Measurements from ENCODE around the gene DLGAP1. TPM values are rescaled to one million over a fixed set of nuclear protein-coding genes. Genes with fewer than 3 reads are reported as not detected.

The DLGAP1 gene
- total and polyA plus RNA-seq, 2 donors, result 0.24 to 0.41 TPM

- no peak for DNase-seq (ENCODE audit: low read depth in 6 of 9, low spot score in 9 of 9)
- Histone ChIP-seq H3K27me3 (ENCODE audit: control insufficient read depth in 2 of 2, insufficient read depth in 1 of 2, low read length in 1 of 2) (peaks cover 3 to 15% of the 10 kb centered on the region in 2 donors), H3K4me3 (ENCODE audit: low read length in 2 of 2) (no peak overlapping the region), H3K27ac (ENCODE audit: low read depth in 1 of 2, low read length in 1 of 2) (no peak overlapping the region), H3K36me3 (ENCODE audit: control insufficient read depth in 2 of 2, insufficient read depth in 2 of 2, low read length in 1 of 2) (no peaks in the 10 kb centered on the region), H3K4me1 (ENCODE audit: control insufficient read depth in 2 of 2, insufficient read depth in 2 of 2, low read length in 2 of 2) (peaks cover 0 to under 1% of the 10 kb centered on the region in 2 donors), H3K9me3 (ENCODE audit: control insufficient read depth in 2 of 2, insufficient read depth in 1 of 2, low read length in 1 of 2) (no peaks in the 10 kb centered on the region)
- WGBS, result 97% methylated on average over 4 of the region's 4 CpGs
Measured at GRCh38 chr18:3494245-3494526, 960.9 kb downstream of the DLGAP1 start.

- H3K27ac ChIP-seq (ENCODE audit: low read depth in 1 of 2, low read length in 1 of 2), result no peak overlapping the region
- 62% methylated on average over 9 of the region's 9 CpGs for WGBS
- no peaks in the 10 kb centered on the region for H3K4me1 ChIP-seq (ENCODE audit: control insufficient read depth in 2 of 2, insufficient read depth in 2 of 2, low read length in 2 of 2)
Measured at GRCh38 chr18:3493501-3494244, 961.4 kb downstream of the DLGAP1 start.

GRCh38 chr18:3492721-3493120 lies 962.4 kb downstream of the DLGAP1 start:
- no peak for DNase-seq (ENCODE audit: low read depth in 6 of 9, low spot score in 9 of 9)
- Histone ChIP-seq H3K4me3 (ENCODE audit: low read length in 2 of 2) (no peak overlapping the region), H3K4me1 (ENCODE audit: control insufficient read depth in 2 of 2, insufficient read depth in 2 of 2, low read length in 2 of 2) (no peaks in the 10 kb centered on the region), H3K36me3 (ENCODE audit: control insufficient read depth in 2 of 2, insufficient read depth in 2 of 2, low read length in 1 of 2) (no peaks in the 10 kb centered on the region), H3K27ac (ENCODE audit: low read depth in 1 of 2, low read length in 1 of 2) (no peak overlapping the region), H3K27me3 (ENCODE audit: control insufficient read depth in 2 of 2, insufficient read depth in 1 of 2, low read length in 1 of 2) (peaks cover 0 to 1% of the 10 kb centered on the region in 2 donors), H3K9me3 (ENCODE audit: control insufficient read depth in 2 of 2, insufficient read depth in 1 of 2, low read length in 1 of 2) (no peaks in the 10 kb centered on the region)
- 98% methylated on average over 2 of the region's 2 CpGs for WGBS

More at GRCh38 chr18:3493501-3494244, 961.4 kb downstream of the DLGAP1 start:
- no peak for DNase-seq (ENCODE audit: low read depth in 6 of 9, low spot score in 9 of 9)
- H3K4me3 ChIP-seq (ENCODE audit: low read length in 2 of 2), result no peak overlapping the region
- H3K27me3 ChIP-seq (ENCODE audit: control insufficient read depth in 2 of 2, insufficient read depth in 1 of 2, low read length in 1 of 2), result peaks cover 0 to 10% of the 10 kb centered on the region in 2 donors
- no peaks in the 10 kb centered on the region for H3K9me3 ChIP-seq (ENCODE audit: control insufficient read depth in 2 of 2, insufficient read depth in 1 of 2, low read length in 1 of 2)
- H3K36me3 ChIP-seq (ENCODE audit: control insufficient read depth in 2 of 2, insufficient read depth in 2 of 2, low read length in 1 of 2), result no peaks in the 10 kb centered on the region

- Histone ChIP-seq H3K27ac (ENCODE audit: low read depth in 1 of 2, low read length in 1 of 2) (no peak overlapping the region), H3K4me1 (ENCODE audit: control insufficient read depth in 2 of 2, insufficient read depth in 2 of 2, low read length in 2 of 2) (no peaks in the 10 kb centered on the region), H3K36me3 (ENCODE audit: control insufficient read depth in 2 of 2, insufficient read depth in 2 of 2, low read length in 1 of 2) (no peaks in the 10 kb centered on the region), H3K4me3 (ENCODE audit: low read length in 2 of 2) (no peak overlapping the region), H3K27me3 (ENCODE audit: control insufficient read depth in 2 of 2, insufficient read depth in 1 of 2, low read length in 1 of 2) (no peaks in the 10 kb centered on the region), H3K9me3 (ENCODE audit: control insufficient read depth in 2 of 2, insufficient read depth in 1 of 2, low read length in 1 of 2) (no peaks in the 10 kb centered on the region)
- 0% methylated on average over 1 of the region's 1 CpG for WGBS
- DNase-seq (ENCODE audit: low read depth in 6 of 9, low spot score in 9 of 9), result no peak
Measured at GRCh38 chr18:3491981-3492555, 963.0 kb downstream of the DLGAP1 start.

- Histone ChIP-seq H3K9me3 (ENCODE audit: control insufficient read depth in 2 of 2, insufficient read depth in 1 of 2, low read length in 1 of 2) (no peaks in the 10 kb centered on the region), H3K4me1 (ENCODE audit: control insufficient read depth in 2 of 2, insufficient read depth in 2 of 2, low read length in 2 of 2) (no peaks in the 10 kb centered on the region), H3K27ac (ENCODE audit: low read depth in 1 of 2, low read length in 1 of 2) (no peak overlapping the region), H3K27me3 (ENCODE audit: control insufficient read depth in 2 of 2, insufficient read depth in 1 of 2, low read length in 1 of 2) (no peaks in the 10 kb centered on the region), H3K4me3 (ENCODE audit: low read length in 2 of 2) (no peak overlapping the region), H3K36me3 (ENCODE audit: control insufficient read depth in 2 of 2, insufficient read depth in 2 of 2, low read length in 1 of 2) (no peaks in the 10 kb centered on the region)
- no peak for DNase-seq (ENCODE audit: low read depth in 6 of 9, low spot score in 9 of 9)
- WGBS, result 89% methylated on average over 6 of the region's 6 CpGs
Measured at GRCh38 chr18:3489462-3489861, 965.6 kb downstream of the DLGAP1 start.

GRCh38 chr18:3486512-3486911 lies 968.6 kb downstream of the DLGAP1 start:
- Histone ChIP-seq H3K36me3 (ENCODE audit: control insufficient read depth in 2 of 2, insufficient read depth in 2 of 2, low read length in 1 of 2) (no peaks in the 10 kb centered on the region), H3K4me3 (ENCODE audit: low read length in 2 of 2) (no peak overlapping the region), H3K27ac (ENCODE audit: low read depth in 1 of 2, low read length in 1 of 2) (no peak overlapping the region), H3K9me3 (ENCODE audit: control insufficient read depth in 2 of 2, insufficient read depth in 1 of 2, low read length in 1 of 2) (no peaks in the 10 kb centered on the region), H3K27me3 (ENCODE audit: control insufficient read depth in 2 of 2, insufficient read depth in 1 of 2, low read length in 1 of 2) (no peaks in the 10 kb centered on the region), H3K4me1 (ENCODE audit: control insufficient read depth in 2 of 2, insufficient read depth in 2 of 2, low read length in 2 of 2) (no peaks in the 10 kb centered on the region)
- WGBS, result 72% methylated on average over 7 of the region's 7 CpGs
- no peak for DNase-seq (ENCODE audit: low read depth in 6 of 9, low spot score in 9 of 9)

- no peaks in the 10 kb centered on the region for H3K4me1 ChIP-seq (ENCODE audit: control insufficient read depth in 2 of 2, insufficient read depth in 2 of 2, low read length in 2 of 2)
- DNase-seq (ENCODE audit: low read depth in 6 of 9, low spot score in 9 of 9), result no peak
- H3K36me3 ChIP-seq (ENCODE audit: control insufficient read depth in 2 of 2, insufficient read depth in 2 of 2, low read length in 1 of 2), result no peaks in the 10 kb centered on the region
- H3K27ac ChIP-seq (ENCODE audit: low read depth in 1 of 2, low read length in 1 of 2), result no peak overlapping the region
- no peak overlapping the region for H3K4me3 ChIP-seq (ENCODE audit: low read length in 2 of 2)
- no peaks in the 10 kb centered on the region for H3K9me3 ChIP-seq (ENCODE audit: control insufficient read depth in 2 of 2, insufficient read depth in 1 of 2, low read length in 1 of 2)
- H3K27me3 ChIP-seq (ENCODE audit: control insufficient read depth in 2 of 2, insufficient read depth in 1 of 2, low read length in 1 of 2), result no peaks in the 10 kb centered on the region
- 87% methylated on average over 9 of the region's 9 CpGs for WGBS
Measured at GRCh38 chr18:3485153-3486149, 969.7 kb downstream of the DLGAP1 start.

GRCh38 chr18:3482258-3482657 lies 972.8 kb downstream of the DLGAP1 start:
- Histone ChIP-seq H3K4me3 (ENCODE audit: low read length in 2 of 2) (no peak overlapping the region), H3K4me1 (ENCODE audit: control insufficient read depth in 2 of 2, insufficient read depth in 2 of 2, low read length in 2 of 2) (no peaks in the 10 kb centered on the region), H3K9me3 (ENCODE audit: control insufficient read depth in 2 of 2, insufficient read depth in 1 of 2, low read length in 1 of 2) (no peaks in the 10 kb centered on the region), H3K27me3 (ENCODE audit: control insufficient read depth in 2 of 2, insufficient read depth in 1 of 2, low read length in 1 of 2) (no peaks in the 10 kb centered on the region), H3K27ac (ENCODE audit: low read depth in 1 of 2, low read length in 1 of 2) (no peak overlapping the region), H3K36me3 (ENCODE audit: control insufficient read depth in 2 of 2, insufficient read depth in 2 of 2, low read length in 1 of 2) (no peaks in the 10 kb centered on the region)
- no peak for DNase-seq (ENCODE audit: low read depth in 6 of 9, low spot score in 9 of 9)
- 90% methylated on average over 3 of the region's 3 CpGs for WGBS

GRCh38 chr18:3481696-3482210 lies 973.4 kb downstream of the DLGAP1 start:
- no peaks in the 10 kb centered on the region for H3K36me3 ChIP-seq (ENCODE audit: control insufficient read depth in 2 of 2, insufficient read depth in 2 of 2, low read length in 1 of 2)
- no peaks in the 10 kb centered on the region for H3K27me3 ChIP-seq (ENCODE audit: control insufficient read depth in 2 of 2, insufficient read depth in 1 of 2, low read length in 1 of 2)
- H3K4me1 ChIP-seq (ENCODE audit: control insufficient read depth in 2 of 2, insufficient read depth in 2 of 2, low read length in 2 of 2), result no peaks in the 10 kb centered on the region
- no peaks in the 10 kb centered on the region for H3K9me3 ChIP-seq (ENCODE audit: control insufficient read depth in 2 of 2, insufficient read depth in 1 of 2, low read length in 1 of 2)
- no peak overlapping the region for H3K27ac ChIP-seq (ENCODE audit: low read depth in 1 of 2, low read length in 1 of 2)
- H3K4me3 ChIP-seq (ENCODE audit: low read length in 2 of 2), result no peak overlapping the region
- WGBS, result 71% methylated on average over 5 of the region's 5 CpGs
- peak in 1 of 9 donors; percentile 51 for DNase-seq (ENCODE audit: low read depth in 6 of 9, low spot score in 9 of 9)

Measured in thymus (tissue), 11 donors.